A549 (cell line): ENCODE results near the gene C1orf105.

Experiments used
- CTCF ChIP-seq: fragments of >200 bp; sonication (Bioruptor Twin); formaldehyde crosslinking; IDR thresholded peaks from 3 replicates; pipeline ENCODE4 v1.5.1; 2016
- MAZ ChIP-seq: fragments of 150-350 bp; IDR thresholded peaks from 2 replicates; pipeline ENCODE4 v1.6.1; 2014; ENCODE audit warnings: antibody characterized with exemption, low read depth, low read length, borderline replicate concordance
- MYC ChIP-seq: IDR thresholded peaks from 2 replicates; pipeline ENCODE4 v1.6.1; 2012; ENCODE audit warnings: mild to moderate bottlenecking, inconsistent platforms, low read length, improper control_type of control experiment, borderline replicate concordance
- POLR2A ChIP-seq: IDR thresholded peaks from 2 replicates; pipeline ENCODE4 v1.6.1; 2012; ENCODE audit warnings: mild to moderate bottlenecking, low read length
- RCOR1 ChIP-seq: fragments of 150-350 bp; IDR thresholded peaks from 2 replicates; pipeline ENCODE4 v1.6.1; 2014; ENCODE audit warnings: antibody characterized with exemption, low read length, low read depth
- SREBF2 ChIP-seq: fragments of 450-650 bp; IDR thresholded peaks from 2 replicates; pipeline ENCODE4 v1.6.1; 2014; ENCODE audit warnings: mild to moderate bottlenecking, moderate library complexity

GRCh38 chr1:172488393-172488792 lies 67.9 kb downstream of the C1orf105 start:
- TF ChIP-seq CTCF = no peak
- no peak for TF ChIP-seq SREBF2
- TF ChIP-seq POLR2A = no peak
- TF ChIP-seq MYC = no peak
- no peak for TF ChIP-seq MAZ
- TF ChIP-seq RCOR1 = no peak
